Stimulated activated CD4-positive, alpha-beta T cell treated with anti-CD3 and anti-CD28 coated beads, Interleukin-1b, Interleukin-23, amount 100 ng/mL, for 4 hours (primary cell): Measurements from ENCODE around the gene RAD9A.
"Not testable (repeated sequence)": the region's sequence is repeated elsewhere in the genome, so short reads cannot be mapped to it uniquely, and the experiment has no call there.

Experiments used
- DNase-seq, 2 donors: peaks; one replicate each; pipeline ENCODE4 v3.0.0-alpha.2; 2020; ENCODE audit warnings: low read depth in 2 of 2

Gene RAD9A

DNA sequence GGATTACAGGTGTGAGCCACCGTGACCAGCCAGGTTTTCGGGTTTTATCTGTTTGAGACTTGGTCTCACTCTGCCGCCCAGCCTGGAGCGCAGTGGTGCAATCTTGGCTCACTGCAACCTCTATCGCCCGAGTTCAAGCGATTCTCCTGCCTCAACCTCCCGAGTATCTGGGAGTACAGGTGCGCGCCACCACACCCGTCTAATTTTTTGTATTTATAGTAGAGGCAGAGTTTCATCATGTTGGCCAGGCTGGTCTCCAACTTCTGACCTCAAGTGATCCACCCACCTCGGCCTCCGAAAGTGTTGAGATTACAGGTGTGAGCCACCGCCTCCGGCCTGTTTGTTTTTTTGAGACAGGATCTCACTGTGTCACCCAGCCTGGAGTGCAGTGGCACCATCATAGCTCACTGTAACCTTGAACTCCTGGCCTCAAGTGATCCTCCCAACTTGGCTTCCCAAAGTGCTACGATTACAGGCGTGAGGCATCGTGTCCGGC lies 35.6 kb downstream of the RAD9A start:
- DNase-seq, result not testable (repeated sequence)

DNA sequence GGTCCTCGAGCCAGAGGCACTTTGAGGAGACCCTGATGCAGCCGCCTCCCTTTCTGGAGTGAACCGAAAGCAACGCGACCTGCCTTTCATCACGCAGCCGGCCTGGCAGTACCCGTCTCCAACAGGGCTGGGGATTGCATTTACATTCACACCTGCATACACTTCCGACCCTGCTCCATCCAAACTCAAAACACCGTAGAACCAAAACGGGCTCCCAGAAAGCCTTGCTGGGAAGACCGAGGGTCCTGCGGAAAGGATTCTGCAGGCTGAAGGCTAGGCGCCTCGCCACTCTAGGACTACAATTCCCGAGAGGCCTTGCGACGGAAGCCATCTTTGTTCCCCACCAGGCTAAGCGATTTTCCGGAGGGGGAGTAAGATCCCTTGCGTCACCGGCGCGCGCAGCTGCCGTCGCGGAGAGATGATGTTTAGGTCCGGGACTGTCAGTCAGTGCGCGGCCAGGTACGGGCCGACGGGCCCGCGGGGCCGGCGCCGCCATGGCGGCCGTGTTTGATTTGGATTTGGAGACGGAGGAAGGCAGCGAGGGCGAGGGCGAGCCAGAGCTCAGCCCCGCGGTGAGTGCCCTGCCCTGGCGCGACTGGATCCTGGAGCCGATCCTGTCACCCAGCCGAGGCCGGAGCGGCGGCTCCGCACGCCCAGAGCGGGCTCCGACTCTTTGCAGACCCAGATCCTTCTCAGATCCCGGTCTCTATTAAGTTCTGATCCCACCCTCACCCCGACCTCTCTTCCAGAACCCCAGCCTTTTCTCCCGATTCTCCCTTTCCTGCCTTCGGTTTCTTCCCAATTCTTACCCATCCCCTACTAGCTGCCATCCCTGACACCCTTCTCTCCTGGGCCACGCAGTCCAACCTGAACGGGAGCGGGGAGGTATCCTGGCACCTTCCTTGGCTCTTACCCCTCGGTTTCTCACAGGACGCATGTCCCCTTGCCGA lies 36.5 kb downstream of the RAD9A start, which contains the start of gene RPS6KB2:
TSS of gene RPS6KB2 (plus strand) at position 443 of the 950 bp plus-strand sequence. CDS start at position 495, 52 bp downstream.
- DNase-seq, result peak; percentile 99

DNA sequence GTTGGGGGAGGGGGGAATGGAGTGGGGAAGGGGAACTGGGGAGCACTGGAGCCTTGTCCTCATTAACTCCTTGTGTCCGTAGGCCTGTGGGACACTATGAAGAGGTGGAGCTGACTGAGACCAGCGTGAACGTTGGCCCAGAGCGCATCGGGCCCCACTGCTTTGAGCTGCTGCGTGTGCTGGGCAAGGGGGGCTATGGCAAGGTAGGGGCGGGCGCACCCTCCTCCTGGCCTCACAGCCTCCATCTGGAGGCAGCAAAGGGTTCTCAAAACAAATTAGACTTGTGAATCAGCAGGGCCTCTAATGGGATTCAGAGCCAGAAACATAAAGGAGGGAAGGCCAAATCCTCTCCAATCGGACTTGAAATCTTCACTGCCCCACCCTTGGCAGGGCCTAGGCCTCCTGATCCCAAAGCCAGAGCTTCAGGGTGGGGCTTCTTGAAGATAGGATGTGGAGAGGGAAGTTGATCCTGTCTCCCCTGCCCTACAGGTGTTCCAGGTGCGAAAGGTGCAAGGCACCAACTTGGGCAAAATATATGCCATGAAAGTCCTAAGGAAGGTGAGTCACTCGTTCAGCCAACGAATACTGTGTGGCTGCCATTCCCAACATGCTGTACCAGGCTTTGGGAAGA lies 37.4 kb downstream of the RAD9A start:
- no peak for DNase-seq

DNA sequence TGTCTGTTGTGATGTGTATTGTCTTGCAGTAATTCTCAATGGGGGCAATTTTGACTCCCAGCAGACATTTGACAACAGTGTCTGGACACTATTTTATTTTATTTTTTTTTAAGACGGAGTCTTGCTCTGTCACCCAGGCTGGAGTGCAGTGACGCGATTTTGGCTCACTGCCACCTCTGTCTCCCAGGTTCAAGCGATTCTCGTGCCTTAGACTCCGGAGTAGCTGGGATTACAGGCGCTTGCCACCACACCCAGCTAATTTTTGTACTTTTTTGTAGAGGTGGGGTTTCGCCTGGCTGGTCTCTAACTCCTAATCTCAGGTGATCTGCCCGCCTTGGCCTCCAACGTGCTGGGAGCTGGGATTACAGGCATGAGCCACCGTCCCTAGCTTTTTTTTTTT lies 37.9 kb downstream of the RAD9A start:
- DNase-seq, result no peak

DNA sequence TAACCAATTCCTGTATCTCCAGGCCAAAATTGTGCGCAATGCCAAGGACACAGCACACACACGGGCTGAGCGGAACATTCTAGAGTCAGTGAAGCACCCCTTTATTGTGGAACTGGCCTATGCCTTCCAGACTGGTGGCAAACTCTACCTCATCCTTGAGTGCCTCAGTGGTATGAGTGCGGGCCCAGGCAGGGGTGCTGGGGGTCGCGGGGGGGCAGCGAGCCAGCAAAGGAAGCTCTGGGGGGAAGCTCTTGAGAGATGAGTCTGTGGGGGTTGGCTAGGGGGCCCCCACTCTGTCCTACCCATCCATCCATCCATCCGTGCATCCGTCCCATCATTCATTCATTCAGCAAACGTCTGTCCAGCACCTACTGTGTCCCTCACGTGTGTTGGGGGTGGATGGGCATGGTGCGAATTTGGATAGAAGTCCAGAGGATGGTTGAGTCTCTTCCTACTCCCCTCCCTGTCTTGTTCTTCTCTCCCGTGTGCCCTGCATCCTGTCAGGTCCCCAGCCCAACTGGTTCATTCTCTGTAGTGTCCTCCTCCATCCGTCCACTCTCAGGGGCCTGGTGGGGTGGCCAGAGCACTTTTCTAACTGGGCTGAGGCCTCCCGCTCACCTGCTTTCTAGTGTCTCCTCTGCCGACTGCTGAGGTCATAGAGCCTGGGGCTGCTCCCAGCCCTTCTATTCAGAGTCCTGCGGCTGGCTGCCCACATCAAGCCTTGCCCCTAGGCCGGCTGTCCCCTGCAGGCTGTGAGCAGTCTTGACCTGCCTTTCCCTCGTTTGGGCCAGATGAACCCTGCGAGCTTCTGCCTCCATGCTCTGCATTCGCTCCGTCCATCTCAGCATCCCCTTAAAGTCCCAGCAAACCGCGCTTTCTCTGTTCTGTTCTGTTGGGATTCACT lies 39.8 kb downstream of the RAD9A start:
- no peak for DNase-seq

DNA sequence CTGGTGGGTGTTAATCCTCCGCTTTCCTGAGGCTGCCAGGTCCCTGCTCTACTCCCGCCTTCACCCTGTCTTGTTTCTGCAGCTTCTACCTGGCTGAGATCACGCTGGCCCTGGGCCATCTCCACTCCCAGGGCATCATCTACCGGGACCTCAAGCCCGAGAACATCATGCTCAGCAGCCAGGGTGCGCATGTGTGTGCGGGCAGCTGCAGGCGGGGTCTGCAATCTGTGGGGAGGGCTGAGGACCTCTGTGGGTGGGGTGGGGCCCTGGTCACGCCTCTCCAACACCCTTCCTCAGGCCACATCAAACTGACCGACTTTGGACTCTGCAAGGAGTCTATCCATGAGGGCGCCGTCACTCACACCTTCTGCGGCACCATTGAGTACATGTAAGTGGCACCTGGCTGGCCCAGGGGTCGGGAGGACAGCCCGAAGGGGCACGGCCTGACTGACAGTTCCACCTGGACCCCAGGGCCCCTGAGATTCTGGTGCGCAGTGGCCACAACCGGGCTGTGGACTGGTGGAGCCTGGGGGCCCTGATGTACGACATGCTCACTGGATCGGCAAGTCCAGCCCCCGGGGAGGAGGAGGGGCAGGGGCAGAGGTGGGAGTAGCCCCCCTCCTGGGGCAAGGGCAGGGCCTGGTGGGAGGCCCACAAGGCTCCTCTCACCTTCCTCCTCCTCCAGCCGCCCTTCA lies 41.0 kb downstream of the RAD9A start:
- DNase-seq, result no peak

DNA sequence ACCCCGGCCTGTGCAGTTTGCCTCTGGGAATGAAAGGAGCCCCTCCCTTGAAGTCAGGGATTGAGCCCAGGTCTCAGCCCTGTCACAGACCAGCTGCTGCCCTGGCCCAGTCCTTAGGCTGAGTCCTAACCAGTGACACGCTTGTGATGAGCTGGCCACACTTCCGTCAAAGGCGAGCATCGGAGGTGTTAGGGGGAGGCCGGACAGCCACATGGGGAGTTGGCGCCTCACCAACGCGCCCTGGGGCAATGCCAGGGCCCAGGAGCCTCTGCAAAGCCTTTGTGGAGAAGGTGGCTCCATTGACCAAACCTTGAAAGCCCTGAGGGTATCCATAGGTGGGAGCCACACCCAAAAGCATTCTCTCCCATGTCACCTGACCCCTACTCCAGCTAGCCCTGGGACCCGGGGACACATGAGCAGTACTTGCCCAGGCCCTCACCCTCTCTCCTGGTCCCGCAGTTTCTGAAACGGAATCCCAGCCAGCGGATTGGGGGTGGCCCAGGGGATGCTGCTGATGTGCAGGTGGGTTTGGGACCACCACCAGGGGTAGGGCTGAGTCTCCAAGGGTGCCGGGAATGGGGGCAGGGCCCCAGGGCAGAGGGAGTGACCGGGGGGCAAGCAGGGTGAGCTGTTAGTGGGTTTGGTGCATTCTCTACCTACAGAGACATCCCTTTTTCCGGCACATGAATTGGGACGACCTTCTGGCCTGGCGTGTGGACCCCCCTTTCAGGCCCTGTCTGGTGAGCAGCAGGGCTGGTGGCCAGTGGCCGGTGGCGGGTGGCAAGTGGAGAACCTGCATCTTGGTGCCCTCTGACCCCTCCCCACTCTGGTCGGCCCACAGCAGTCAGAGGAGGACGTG lies 42.0 kb downstream of the RAD9A start:
- no peak for DNase-seq

DNA sequence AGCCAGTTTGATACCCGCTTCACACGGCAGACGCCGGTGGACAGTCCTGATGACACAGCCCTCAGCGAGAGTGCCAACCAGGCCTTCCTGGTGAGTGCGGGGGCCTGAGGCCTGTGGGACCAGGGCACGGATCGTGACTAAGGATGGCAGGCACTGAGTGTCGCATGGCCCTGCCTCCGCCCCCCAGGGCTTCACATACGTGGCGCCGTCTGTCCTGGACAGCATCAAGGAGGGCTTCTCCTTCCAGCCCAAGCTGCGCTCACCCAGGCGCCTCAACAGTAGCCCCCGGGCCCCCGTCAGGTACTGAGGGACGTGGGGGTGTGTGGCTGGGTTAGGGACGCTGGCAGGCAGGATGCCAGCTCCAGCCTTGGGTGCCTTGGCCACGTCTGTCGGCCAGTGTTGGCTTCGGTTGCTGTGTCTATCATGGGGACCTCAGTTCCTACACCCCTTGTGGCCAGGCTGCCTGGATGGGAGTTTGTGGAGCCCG lies 42.7 kb downstream of the RAD9A start:
- no peak for DNase-seq

DNA sequence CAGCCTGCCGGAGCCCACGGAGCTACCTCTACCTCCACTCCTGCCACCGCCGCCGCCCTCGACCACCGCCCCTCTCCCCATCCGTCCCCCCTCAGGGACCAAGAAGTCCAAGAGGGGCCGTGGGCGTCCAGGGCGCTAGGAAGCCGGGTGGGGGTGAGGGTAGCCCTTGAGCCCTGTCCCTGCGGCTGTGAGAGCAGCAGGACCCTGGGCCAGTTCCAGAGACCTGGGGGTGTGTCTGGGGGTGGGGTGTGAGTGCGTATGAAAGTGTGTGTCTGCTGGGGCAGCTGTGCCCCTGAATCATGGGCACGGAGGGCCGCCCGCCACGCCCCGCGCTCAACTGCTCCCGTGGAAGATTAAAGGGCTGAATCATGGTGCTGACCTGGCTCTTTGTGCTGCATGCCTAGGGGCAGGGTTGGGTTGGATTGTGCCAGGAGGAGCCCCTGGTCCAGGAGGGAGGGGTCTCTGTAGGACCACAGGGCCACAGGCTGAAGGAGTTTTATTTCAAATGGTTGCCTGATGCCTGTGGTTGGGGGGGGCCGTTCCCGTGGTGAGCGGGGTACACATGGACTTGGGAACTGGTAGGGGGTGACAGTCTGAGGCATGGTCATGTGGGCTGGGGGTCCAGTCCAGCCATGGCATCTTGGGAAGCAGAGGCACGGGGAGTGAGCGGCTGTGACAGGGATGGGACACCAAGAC lies 43.4 kb downstream of the RAD9A start:
- no peak for DNase-seq

DNA sequence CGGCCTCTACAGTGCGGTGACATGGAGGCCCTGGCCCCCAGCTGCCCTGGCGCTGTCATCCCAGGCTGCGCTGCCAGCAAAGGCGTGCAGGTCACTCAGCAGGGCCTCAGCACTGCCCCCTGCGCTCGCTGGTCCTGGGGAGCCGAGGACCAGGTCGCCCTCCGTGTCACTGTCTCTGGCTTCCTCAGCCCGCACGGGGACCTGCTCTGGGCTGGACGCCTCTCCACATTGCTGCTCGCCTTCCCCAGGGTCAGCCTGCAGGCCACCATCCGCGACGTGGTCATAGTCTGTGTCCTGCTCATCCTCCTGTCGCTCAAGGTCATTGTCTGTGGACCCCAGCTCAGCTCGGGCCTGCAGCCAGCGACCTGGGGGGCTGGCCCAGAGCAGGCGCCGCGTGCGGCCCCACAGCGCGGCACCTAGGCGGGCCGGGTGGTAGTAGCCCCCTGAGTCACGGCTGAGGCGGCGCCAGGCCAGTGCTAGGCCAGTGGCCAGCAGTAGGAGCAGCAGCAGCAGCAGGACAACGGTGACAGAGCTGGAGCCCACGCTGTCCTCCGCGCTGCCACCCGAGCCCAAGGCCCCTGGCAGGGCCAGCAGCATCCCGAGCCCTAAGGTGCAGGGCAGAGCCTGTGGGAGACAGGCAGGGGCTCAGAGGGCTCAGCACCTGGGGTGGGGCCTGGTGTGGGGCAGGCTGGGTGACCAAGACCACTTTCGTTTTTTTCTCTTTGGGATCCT lies 44.1 kb downstream of the RAD9A start:
- no peak for DNase-seq

DNA sequence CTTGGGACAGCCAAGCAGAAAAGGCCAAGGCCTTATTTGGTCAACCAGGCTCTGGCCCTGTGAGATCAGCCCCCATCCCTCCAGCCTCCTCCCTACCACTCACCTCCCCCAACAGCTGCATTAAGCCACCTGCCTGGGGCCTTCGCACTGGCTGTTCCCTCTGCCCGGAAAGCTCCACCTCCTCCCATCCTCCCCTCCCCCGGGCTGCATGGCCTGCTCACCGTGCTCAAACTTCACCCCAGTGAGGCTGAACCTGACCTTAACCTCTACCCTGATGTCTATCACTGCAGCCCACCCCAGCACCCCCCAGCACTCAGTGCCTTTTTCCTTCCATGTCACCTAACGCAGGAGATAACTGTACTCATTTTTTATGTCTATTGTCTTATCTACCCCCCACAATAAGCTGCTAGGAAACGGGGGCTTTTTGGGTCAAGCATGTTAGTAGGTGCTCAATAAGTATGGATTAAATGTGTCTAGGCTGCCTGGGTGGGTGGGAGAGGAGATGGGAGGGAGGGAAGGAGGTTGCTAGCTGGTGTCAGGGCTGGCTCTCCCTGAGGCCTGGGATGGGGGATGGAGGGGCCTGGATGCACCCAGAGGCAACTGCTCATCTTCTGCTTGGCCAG lies 44.8 kb downstream of the RAD9A start:
- DNase-seq, result peak; percentile 49 to 68

DNA sequence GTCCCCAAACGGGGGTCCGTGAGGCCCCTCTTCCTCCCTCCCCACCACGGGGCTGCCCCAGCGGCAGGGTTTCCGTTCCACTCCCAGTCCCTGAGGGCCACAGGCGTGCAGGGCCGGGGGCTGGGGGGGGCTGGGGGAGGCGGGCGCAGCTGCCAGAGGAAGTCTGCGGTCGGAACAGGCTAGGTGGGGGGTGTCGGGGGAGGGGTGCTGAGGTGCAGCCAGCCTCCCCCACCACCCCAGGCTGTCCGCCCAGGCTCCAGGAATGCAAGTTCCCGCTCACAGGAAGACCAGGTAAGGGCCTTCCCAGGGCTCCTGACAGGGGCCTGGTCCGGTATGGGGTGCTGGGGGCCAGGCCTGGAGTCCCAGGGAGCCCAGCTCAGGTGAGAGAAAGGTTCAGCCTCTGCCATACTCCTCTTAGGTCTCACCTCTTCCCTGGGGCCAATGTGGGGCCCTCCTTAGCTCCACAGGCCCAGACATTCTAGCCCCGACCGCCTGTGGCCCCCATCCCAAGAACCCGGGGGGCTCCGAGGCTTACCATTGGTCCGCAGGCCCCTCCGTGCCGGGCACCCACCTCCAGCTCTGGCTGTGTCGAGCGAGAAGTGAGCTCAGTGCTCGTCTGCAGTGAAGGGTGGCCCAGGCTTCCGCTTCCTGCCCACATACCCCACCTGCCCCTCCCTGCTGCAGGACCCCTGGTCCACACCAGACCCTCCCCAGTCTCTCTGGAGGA lies 45.5 kb downstream of the RAD9A start, which contains the start of gene PTPRCAP:
TSS of gene PTPRCAP (minus strand) at position 601 of the 727 bp plus-strand sequence. CDS start at position 538, 63 bp downstream.
- peak; percentile 66 to 70 for DNase-seq

DNA sequence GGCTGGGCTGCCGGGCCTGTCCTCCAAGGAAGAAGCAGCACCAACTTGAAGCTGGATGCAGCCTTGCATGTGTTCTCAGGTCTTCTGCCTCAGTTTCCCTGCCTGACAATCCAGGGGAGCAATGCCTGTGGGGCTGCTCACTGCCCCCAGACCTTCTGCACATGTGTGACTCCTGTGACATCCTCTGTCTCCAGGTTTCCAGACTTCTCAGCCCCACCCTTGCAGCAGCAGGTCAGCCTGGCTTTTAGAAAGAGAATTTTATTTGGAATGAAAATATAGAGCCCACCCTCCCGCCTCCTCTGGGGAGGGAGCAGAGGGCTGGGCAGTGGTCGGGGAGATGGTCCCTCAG lies 46.0 kb downstream of the RAD9A start:
- DNase-seq, result no peak

DNA sequence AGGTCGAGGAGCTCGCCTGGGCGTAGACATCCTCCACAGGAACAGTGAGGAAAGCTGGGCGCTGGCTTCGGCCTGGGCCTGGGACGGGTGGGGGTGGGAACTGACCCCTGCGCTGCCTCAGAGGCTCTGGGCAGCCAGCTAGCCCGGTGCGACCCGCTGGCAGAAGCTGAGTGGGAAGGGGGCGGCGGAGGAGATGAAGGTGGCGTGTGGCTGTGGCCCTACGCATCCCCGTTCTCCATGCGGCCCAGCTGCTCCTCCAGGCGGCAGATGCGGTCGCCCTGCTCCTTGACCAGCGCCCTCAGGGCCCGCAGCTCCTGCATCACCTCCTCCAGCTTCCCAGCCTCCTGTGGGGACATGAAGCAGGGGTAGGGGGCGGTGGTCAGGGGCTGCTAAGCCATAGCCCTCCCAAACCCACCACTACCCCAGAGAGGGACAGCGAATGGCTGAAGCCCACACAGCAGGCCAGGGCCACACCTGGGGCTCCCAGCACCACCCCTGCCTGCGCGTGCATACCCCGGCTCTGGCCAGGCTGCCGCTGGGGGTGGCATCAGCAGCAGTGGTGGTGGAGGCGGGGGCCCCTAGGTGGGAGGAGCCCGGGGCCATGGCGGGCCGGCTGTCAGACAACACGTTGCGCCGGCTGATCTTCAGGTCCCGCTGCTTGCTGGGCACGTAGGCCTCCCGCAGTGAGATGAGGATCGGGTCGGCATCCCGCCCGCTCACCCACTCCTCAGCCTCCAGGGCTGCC lies 46.5 kb downstream of the RAD9A start:
- peak; percentile 56 to 72 for DNase-seq

DNA sequence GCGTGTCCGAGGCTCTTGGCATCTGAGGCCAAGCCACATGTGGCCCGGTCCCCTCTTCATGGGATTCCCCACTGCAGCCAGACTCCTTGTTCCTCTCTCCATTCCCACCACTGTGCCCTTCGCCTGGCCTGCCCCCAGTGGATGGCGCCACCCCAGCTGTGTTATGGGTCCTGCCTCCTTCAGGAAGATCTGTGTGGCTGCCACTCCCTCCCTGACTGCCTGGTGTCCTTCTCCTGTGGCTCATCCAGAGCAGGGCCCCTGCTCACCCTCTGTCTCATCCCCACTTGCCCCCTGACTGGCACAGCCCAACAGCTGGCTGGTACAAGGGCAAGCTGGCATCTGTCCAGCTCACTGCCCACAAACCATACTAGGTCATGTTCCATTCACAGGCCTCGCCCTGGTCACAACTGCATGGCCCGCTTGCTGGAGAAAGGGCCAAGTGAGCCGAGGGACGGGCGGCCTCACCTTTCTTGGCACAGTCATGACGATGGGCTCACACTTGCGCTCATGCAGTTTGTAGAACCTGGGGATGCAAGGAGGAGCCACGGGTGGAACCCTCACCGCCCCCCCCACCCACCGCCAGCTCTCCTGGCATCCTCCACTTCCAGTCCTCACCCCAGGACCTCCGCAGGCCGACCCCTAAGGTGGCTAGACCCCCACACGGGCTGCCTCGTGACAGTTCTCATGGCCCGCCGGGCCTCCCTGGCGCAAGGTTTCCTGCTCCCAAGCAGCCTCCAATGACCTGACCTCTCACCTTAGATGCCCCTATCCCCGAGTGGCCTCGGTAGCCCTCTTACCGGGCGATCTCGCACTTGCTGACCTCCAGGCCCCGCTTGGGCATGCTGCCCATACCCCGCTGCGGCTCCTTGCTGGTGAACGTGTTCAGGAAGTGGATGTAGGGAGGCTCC lies 47.8 kb downstream of the RAD9A start:
- DNase-seq, result no peak
